CD14-positive monocyte (primary cell): ENCODE measurements around the gene PYGO2. TPM values are rescaled to one million over a fixed set of nuclear protein-coding genes. Genes with fewer than 3 reads are reported as not detected.
A peak's percentile ranks its signal among the peaks of the same experiment; 100 is the strongest.

Source experiments
- DNase-seq, 3 donors: peaks; one replicate each; pipeline ENCODE4 v3.0.0-alpha.2; 2011 to 2022
- H2AFZ ChIP-seq: 2 replicates; pipeline ENCODE4 v1.6.0; 2012; ENCODE audit warnings: mild to moderate bottlenecking, low read depth, low read length, inconsistent platforms; ENCODE audit not compliant: insufficient read depth, poor library complexity, severe bottlenecking
- H3K27ac ChIP-seq, 2 donors: 1 replicate in 1 of 2; 2 replicates in 1 of 2; pipeline ENCODE4 v1.5.1; 2012 to 2013; ENCODE audit warnings: low read length in 2 of 2, control low read depth in 1 of 2, inconsistent platforms in 1 of 2, low read depth in 1 of 2, mild to moderate bottlenecking in 1 of 2
- H3K27me3 ChIP-seq, 2 donors: one replicate each; pipeline versions ENCODE4 v1.6.0 to v1.6.1; 2011 to 2013; ENCODE audit warnings: low read length in 2 of 2; ENCODE audit not compliant: control insufficient read depth in 2 of 2, insufficient read depth in 2 of 2
- H3K36me3 ChIP-seq, 2 donors: replicated peaks in 1 of 2; 1 replicate in 1 of 2; 2 replicates in 1 of 2; pipeline versions ENCODE4 v1.5.1 to v1.6.1; 2012 to 2013; ENCODE audit warnings: low read length in 2 of 2, control low read depth in 1 of 2, inconsistent platforms in 1 of 2, mild to moderate bottlenecking in 1 of 2; ENCODE audit not compliant: insufficient read depth in 2 of 2, control insufficient read depth in 1 of 2
- H3K4me1 ChIP-seq, 2 donors: 1 replicate in 1 of 2; 2 replicates in 1 of 2; pipeline versions ENCODE4 v1.5.1 to v1.6.1; 2012 to 2013; ENCODE audit warnings: low read length in 2 of 2, control low read depth in 1 of 2, inconsistent platforms in 1 of 2, mild to moderate bottlenecking in 1 of 2, moderate library complexity in 1 of 2; ENCODE audit not compliant: insufficient read depth in 2 of 2, control insufficient read depth in 1 of 2
- H3K4me2 ChIP-seq: replicated peaks from 2 replicates; pipeline ENCODE3; 2012; ENCODE audit warnings: low read length, moderate library complexity, mild to moderate bottlenecking; ENCODE audit not compliant: poor library complexity, severe bottlenecking; ENCODE audit errors: extremely low read depth
- H3K4me3 ChIP-seq, 3 experiments: fragments of 200-600 bp in 1 of 3; sonication (generic) in 1 of 3; replicated peaks in 1 of 3; 1 replicate in 2 of 3; 2 replicates in 1 of 3; pipeline ENCODE4 v1.5.1; 2011 to 2013; ENCODE audit warnings: low read length in 3 of 3, mild to moderate bottlenecking in 3 of 3, control low read depth in 2 of 3, low read depth in 2 of 3, inconsistent platforms in 1 of 3, moderate library complexity in 1 of 3
- H3K79me2 ChIP-seq: 2 replicates; pipeline ENCODE4 v1.6.0; 2012; ENCODE audit warnings: mild to moderate bottlenecking, control low read depth, inconsistent platforms, low read length, moderate library complexity; ENCODE audit not compliant: insufficient read depth
- H3K9ac ChIP-seq: 2 replicates; pipeline ENCODE4 v1.6.0; 2017; ENCODE audit warnings: low read length, mild to moderate bottlenecking; ENCODE audit not compliant: insufficient read depth, poor library complexity, severe bottlenecking
- H3K9me3 ChIP-seq, 2 donors: replicated peaks in 1 of 2; 1 replicate in 1 of 2; 2 replicates in 1 of 2; pipeline versions ENCODE4 v1.5.1 to v1.6.1; 2012 to 2013; ENCODE audit warnings: low read length in 2 of 2, control low read depth in 1 of 2; ENCODE audit not compliant: control insufficient read depth in 1 of 2, insufficient read depth in 1 of 2
- H4K20me1 ChIP-seq: 2 replicates; pipeline ENCODE4 v1.6.0; 2012; ENCODE audit warnings: mild to moderate bottlenecking, low read length, control low read depth, moderate library complexity; ENCODE audit not compliant: insufficient read depth
- H3K27ac Mint-ChIP-seq, 7 donors: one replicate each; pipeline ENCODE4 v1.8.0; 2020; ENCODE audit warnings: mild to moderate bottlenecking in 7 of 7, mixed read lengths in 7 of 7, moderate library complexity in 6 of 7, inconsistent platforms in 2 of 7
- H3K27me3 Mint-ChIP-seq, 3 donors: one replicate each; pipeline ENCODE4 v1.8.0; 2021 to 2022; ENCODE audit warnings: low read depth in 3 of 3, mild to moderate bottlenecking in 3 of 3, mixed read lengths in 3 of 3, moderate library complexity in 3 of 3, inconsistent platforms in 1 of 3
- H3K36me3 Mint-ChIP-seq, 2 donors: one replicate each; pipeline ENCODE4 v1.8.0; 2020; ENCODE audit warnings: mixed read lengths in 2 of 2, inconsistent platforms in 1 of 2, mild to moderate bottlenecking in 1 of 2
- H3K4me1 Mint-ChIP-seq: one replicate; pipeline ENCODE4 v1.8.0; 2020; ENCODE audit warnings: mild to moderate bottlenecking, mixed read lengths
- H3K4me3 Mint-ChIP-seq, 2 donors: one replicate each; pipeline ENCODE4 v1.8.0; 2020; ENCODE audit warnings: mild to moderate bottlenecking in 2 of 2, mixed read lengths in 2 of 2, moderate library complexity in 1 of 2
- H3K9me3 Mint-ChIP-seq, 7 donors: one replicate each; pipeline ENCODE4 v1.8.0; 2020 to 2022; ENCODE audit warnings: mixed read lengths in 7 of 7, mild to moderate bottlenecking in 6 of 7, moderate library complexity in 6 of 7, inconsistent platforms in 2 of 7
- WGBS: methylation state at CpG from one replicate; pipeline ENCODE4 v1.1.5; 2013; ENCODE audit warnings: missing lambda C conversion rate; ENCODE audit not compliant: insufficient coverage; 5-methylcytosine and 5-hydroxymethylcytosine counted together
- intact Hi-C, 2 donors: fragments of 100-400 bp; cut with micrococcal nuclease; formaldehyde crosslinking; loops; one replicate each; pipeline versions ENCODE4 v1.15.0 to v1.15.1; 2023
- polyA plus RNA-seq, 3 donors: library from polyadenylated mRNA; depleted of rRNA in 1 of 3; unstranded in 2 of 3; stranded (reverse) in 1 of 3; fragments of 300-500 nt in 2 of 3; fragments of >200 nt in 1 of 3; fragmentation: Illumina TruSeq in 2 of 3; gene quantifications; 1 replicate in 2 of 3; 2 replicates in 1 of 3; pipeline ENCODE4 v1.2.3, GENCODE V29; 2012 to 2021
- TF ChIP-seq, protein P1 (sequence below): fragments of 200-600 bp; IDR thresholded peaks from one replicate; pipeline ENCODE4 v1.8.0; 2022; ENCODE audit warnings: antibody characterized with exemption, mild to moderate bottlenecking

PYGO2 gene
- polyA plus RNA-seq, 3 donors, result 8.2 to 12.5 (median 12.0) TPM

GRCh38 chr1:154971341-154971998 lies 9.9 kb upstream of the PYGO2 start:
- intact Hi-C loops, result loop anchor here (2.0 to 5.0 kb wide), 4 partner anchors 35 to 91 kb away; partner anchors contain the start of gene EFNA4 (in 1 of the 2)

GRCh38 chr1:154970631-154971340 lies 9.2 kb upstream of the PYGO2 start, which contains the start of gene SHC1:
Gene SHC1, minus strand, starts transcription at chr1:154970747. Its CDS starts 221 bp downstream, at chr1:154970526.
- H3K4me1 Mint-ChIP-seq, result peaks cover 34% of the 10 kb centered on the region
- H3K27me3 Mint-ChIP-seq, result peaks cover 0 to 4% (median 0%) of the 10 kb centered on the region in 3 donors
- H3K36me3 Mint-ChIP-seq, result peaks cover 44 to 55% of the 10 kb centered on the region in 2 donors
- H3K36me3 ChIP-seq, result peaks cover 32 to 44% of the 10 kb centered on the region in 2 donors
- H4K20me1 ChIP-seq, result peaks cover 75% of the 10 kb centered on the region
- intact Hi-C loops, result loop anchor here (2.0 to 5.0 kb wide), 4 partner anchors 36 to 92 kb away; partner anchors contain the start of gene EFNA4 (in 1 of the 2)
- DNase-seq, result peak; percentile 77 to 82 (median 78)
- TF ChIP-seq, protein P1, sequence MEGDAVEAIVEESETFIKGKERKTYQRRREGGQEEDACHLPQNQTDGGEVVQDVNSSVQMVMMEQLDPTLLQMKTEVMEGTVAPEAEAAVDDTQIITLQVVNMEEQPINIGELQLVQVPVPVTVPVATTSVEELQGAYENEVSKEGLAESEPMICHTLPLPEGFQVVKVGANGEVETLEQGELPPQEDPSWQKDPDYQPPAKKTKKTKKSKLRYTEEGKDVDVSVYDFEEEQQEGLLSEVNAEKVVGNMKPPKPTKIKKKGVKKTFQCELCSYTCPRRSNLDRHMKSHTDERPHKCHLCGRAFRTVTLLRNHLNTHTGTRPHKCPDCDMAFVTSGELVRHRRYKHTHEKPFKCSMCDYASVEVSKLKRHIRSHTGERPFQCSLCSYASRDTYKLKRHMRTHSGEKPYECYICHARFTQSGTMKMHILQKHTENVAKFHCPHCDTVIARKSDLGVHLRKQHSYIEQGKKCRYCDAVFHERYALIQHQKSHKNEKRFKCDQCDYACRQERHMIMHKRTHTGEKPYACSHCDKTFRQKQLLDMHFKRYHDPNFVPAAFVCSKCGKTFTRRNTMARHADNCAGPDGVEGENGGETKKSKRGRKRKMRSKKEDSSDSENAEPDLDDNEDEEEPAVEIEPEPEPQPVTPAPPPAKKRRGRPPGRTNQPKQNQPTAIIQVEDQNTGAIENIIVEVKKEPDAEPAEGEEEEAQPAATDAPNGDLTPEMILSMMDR, result no peak
- no peaks in the 10 kb centered on the region for H3K9me3 ChIP-seq
- no peaks in the 10 kb centered on the region for H3K9me3 Mint-ChIP-seq
- peak within 1 kb of the TSS in 1 of 3 experiments; percentile 60 for H3K4me3 ChIP-seq
- H2AFZ ChIP-seq, result peak within 1 kb of the TSS; percentile 16
- H3K79me2 ChIP-seq, result peaks cover 69% of the 10 kb centered on the region
- peaks cover 38 to 42% of the 10 kb centered on the region in 2 donors for H3K4me1 ChIP-seq
- peak within 1 kb of the TSS; percentile 45 for H3K9ac ChIP-seq
- no peaks in the 10 kb centered on the region for H3K27me3 ChIP-seq
- H3K4me3 Mint-ChIP-seq, result peak within 1 kb of the TSS; percentile 76 to 87
- peak within 1 kb of the TSS; percentile 67 to 82 for H3K27ac ChIP-seq
- H3K27ac Mint-ChIP-seq, result peak within 1 kb of the TSS; percentile 8 to 96 (median 93)
- WGBS, result 33% methylated on average over 2 of the region's 15 CpGs
- peak within 1 kb of the TSS; percentile 71 for H3K4me2 ChIP-seq

More at GRCh38 chr1:154971341-154971998, 9.9 kb upstream of the PYGO2 start:
- Histone ChIP-seq H3K27me3 (no peaks in the 10 kb centered on the region), H3K4me2 (peak overlapping the region; percentile 71), H3K79me2 (peaks cover 76% of the 10 kb centered on the region), H3K27ac (peak overlapping the region; percentile 67 to 82), H3K4me1 (peaks cover 45 to 49% of the 10 kb centered on the region in 2 donors), H3K9ac (peak overlapping the region; percentile 45), H3K36me3 (peaks cover 26 to 37% of the 10 kb centered on the region in 2 donors), H4K20me1 (peaks cover 68% of the 10 kb centered on the region), H2AFZ (no peak overlapping the region), H3K4me3 (peak overlapping the region in 1 of 3 experiments; percentile 60), H3K9me3 (no peaks in the 10 kb centered on the region)
- Mint-ChIP-seq H3K4me3 (peak overlapping the region; percentile 76 to 87), H3K27me3 (peaks cover 0 to 4% (median 0%) of the 10 kb centered on the region in 3 donors), H3K4me1 (peaks cover 34% of the 10 kb centered on the region), H3K9me3 (no peaks in the 10 kb centered on the region), H3K36me3 (peaks cover 41 to 49% of the 10 kb centered on the region in 2 donors), H3K27ac (peak overlapping the region in 6 of 7 donors; percentile 89 to 96 (median 94))
- 60% methylated on average over 6 of the region's 10 CpGs for WGBS
- TF ChIP-seq, protein P1, result no peak
- DNase-seq, result peak; percentile 57 to 80 (median 73)
